Nephron progenitor cell (in vitro differentiated cells): ENCODE data around the gene ZNF653.
"Not testable (repeated sequence)": the region's sequence is repeated elsewhere in the genome, so short reads cannot be mapped to it uniquely, and the experiment has no call there.

Experiments used
- DNase-seq: peaks from one replicate; pipeline ENCODE4 v3.0.0; 2021
- H3K27ac Mint-ChIP-seq: 2 replicates; pipeline ENCODE4 v1.8.0; 2021; ENCODE audit warnings: mild to moderate bottlenecking, moderate library complexity, mixed read lengths
- H3K27me3 Mint-ChIP-seq: 2 replicates; pipeline ENCODE4 v1.8.0; 2021; ENCODE audit warnings: mild to moderate bottlenecking, low read depth, mixed read lengths; ENCODE audit not compliant: poor library complexity
- H3K36me3 Mint-ChIP-seq: 2 replicates; pipeline ENCODE4 v1.8.0; 2021; ENCODE audit warnings: low read depth, mixed read lengths
- H3K4me1 Mint-ChIP-seq: 2 replicates; pipeline ENCODE4 v1.8.0; 2021; ENCODE audit warnings: mixed read lengths
- H3K4me3 Mint-ChIP-seq: 2 replicates; pipeline ENCODE4 v1.8.0; 2021; ENCODE audit warnings: mild to moderate bottlenecking, moderate library complexity, mixed read lengths
- H3K9me3 Mint-ChIP-seq: 2 replicates; pipeline ENCODE4 v1.8.0; 2021; ENCODE audit warnings: mild to moderate bottlenecking, moderate library complexity, mixed read lengths
- TF ChIP-seq, protein P1 (sequence below): fragments of 200-600 bp; sonication (generic); IDR thresholded peaks from 2 replicates; pipeline ENCODE4 v1.5.0; 2021; ENCODE audit warnings: antibody characterized with exemption

The ZNF653 gene

GRCh38 chr19:11444059-11444458, 61.6 kb downstream of the ZNF653 start:
- Mint-ChIP-seq H3K27ac (no peak overlapping the region), H3K9me3 (no peaks in the 10 kb centered on the region), H3K36me3 (peaks cover 28% of the 10 kb centered on the region), H3K4me3 (no peak overlapping the region), H3K27me3 (no peaks in the 10 kb centered on the region), H3K4me1 (peaks cover 14% of the 10 kb centered on the region)
- no peak for DNase-seq
- TF ChIP-seq, protein P1, sequence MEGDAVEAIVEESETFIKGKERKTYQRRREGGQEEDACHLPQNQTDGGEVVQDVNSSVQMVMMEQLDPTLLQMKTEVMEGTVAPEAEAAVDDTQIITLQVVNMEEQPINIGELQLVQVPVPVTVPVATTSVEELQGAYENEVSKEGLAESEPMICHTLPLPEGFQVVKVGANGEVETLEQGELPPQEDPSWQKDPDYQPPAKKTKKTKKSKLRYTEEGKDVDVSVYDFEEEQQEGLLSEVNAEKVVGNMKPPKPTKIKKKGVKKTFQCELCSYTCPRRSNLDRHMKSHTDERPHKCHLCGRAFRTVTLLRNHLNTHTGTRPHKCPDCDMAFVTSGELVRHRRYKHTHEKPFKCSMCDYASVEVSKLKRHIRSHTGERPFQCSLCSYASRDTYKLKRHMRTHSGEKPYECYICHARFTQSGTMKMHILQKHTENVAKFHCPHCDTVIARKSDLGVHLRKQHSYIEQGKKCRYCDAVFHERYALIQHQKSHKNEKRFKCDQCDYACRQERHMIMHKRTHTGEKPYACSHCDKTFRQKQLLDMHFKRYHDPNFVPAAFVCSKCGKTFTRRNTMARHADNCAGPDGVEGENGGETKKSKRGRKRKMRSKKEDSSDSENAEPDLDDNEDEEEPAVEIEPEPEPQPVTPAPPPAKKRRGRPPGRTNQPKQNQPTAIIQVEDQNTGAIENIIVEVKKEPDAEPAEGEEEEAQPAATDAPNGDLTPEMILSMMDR: no peak

- Mint-ChIP-seq H3K4me1 (peaks cover 37% of the 10 kb centered on the region), H3K36me3 (peaks cover 38% of the 10 kb centered on the region), H3K27ac (no peak overlapping the region), H3K27me3 (no peaks in the 10 kb centered on the region), H3K9me3 (no peaks in the 10 kb centered on the region), H3K4me3 (peak overlapping the region; percentile 99)
- no peak for DNase-seq
- TF ChIP-seq, protein P1: no peak
Measured at GRCh38 chr19:11437955-11438354, 67.7 kb downstream of the ZNF653 start.

GRCh38 chr19:11435833-11436313, 69.8 kb downstream of the ZNF653 start:
- peak; percentile 43 for DNase-seq
- TF ChIP-seq, protein P1: no peak
- H3K9me3 Mint-ChIP-seq: no peaks in the 10 kb centered on the region
- H3K27me3 Mint-ChIP-seq: no peaks in the 10 kb centered on the region
- H3K27ac Mint-ChIP-seq: peak overlapping the region; percentile 99
- peaks cover 32% of the 10 kb centered on the region for H3K4me1 Mint-ChIP-seq
- peaks cover 24% of the 10 kb centered on the region for H3K36me3 Mint-ChIP-seq
- peak overlapping the region; percentile 99 for H3K4me3 Mint-ChIP-seq

DNA sequence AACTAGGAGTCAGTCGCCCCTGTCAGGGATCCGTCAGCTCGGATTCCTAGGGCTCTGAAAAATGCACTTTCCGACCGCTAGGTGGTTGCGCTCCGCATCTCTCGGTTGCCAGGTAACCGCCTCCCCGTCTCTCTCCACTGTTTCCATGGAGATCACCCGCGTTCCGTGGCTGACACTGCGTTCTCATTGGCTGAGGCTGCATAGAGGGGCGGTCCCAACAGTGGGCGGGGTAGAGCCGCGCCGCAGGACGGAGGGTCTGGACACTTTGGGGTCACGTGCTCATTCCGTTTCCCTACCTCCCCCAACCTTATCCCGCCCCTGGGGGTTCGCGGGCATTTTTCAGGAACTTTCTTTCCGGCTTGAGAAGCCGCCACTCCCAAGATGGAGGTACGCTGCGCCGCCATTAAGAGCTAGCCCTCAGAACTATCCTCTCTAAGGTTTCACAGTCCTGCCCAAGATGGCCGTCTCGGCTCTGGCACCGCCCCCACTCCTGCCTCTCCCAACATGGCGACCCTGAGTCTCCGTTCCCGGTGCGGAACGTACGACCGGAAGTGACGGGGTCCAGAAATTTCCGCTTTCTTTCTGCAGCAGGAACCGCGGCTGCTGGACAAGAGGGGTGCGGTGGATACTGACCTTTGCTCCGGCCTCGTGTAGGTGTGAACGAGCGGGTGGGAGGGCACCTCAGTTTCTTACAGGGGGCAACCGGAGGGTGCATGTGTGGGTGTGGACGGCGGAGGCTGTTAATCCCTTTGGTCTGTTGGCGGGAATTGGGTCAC, 70.4 kb downstream of the ZNF653 start, which contains the start of the genes ODAD3 and PRKCSH:
ODAD3 (minus strand) TSS at position 65 of the 776 bp plus-strand sequence. CDS start 105 bp downstream, outside the sequence.
PRKCSH (plus strand) TSS at position 579 of the 776 bp plus-strand sequence. CDS start 483 bp downstream, outside the sequence.
- H3K9me3 Mint-ChIP-seq: no peaks in the 10 kb centered on the region
- H3K27ac Mint-ChIP-seq: peak within 1 kb of the TSS; percentile 99
- H3K36me3 Mint-ChIP-seq: peaks cover 18% of the 10 kb centered on the region
- peak; percentile 98 for DNase-seq
- H3K4me1 Mint-ChIP-seq: peaks cover 28% of the 10 kb centered on the region
- H3K4me3 Mint-ChIP-seq: peak within 1 kb of the TSS; percentile 99
- H3K27me3 Mint-ChIP-seq: peaks cover 2% of the 10 kb centered on the region
- TF ChIP-seq, protein P1: peak; percentile 96

- Mint-ChIP-seq H3K27ac (peak overlapping the region; percentile 99), H3K4me3 (peak overlapping the region; percentile 99), H3K9me3 (no peaks in the 10 kb centered on the region)
Measured at GRCh38 chr19:11434703-11435056, 71.0 kb downstream of the ZNF653 start.

DNA sequence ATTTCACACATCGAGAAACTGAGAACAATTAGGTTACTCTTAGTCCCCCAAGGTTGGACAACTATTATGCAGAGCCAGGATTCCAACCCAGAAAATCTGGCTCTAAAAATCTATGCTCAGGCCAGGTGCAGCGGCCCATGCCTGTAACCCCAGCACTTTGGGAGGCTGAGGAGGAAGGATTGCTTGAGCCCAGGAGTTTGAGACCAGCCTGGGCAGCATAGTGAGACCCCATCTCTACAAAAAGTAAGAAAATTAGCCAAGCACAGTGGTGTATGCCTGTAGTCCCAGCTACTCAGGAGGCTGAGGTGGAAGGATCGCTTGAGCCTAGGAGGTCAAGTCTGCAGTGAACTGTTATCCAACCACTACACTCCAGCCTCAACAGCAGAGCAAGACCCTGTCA, 72.1 kb downstream of the ZNF653 start:
- H3K27ac Mint-ChIP-seq, H3K9me3 Mint-ChIP-seq, DNase-seq, H3K4me3 Mint-ChIP-seq, H3K27me3 Mint-ChIP-seq: not testable (repeated sequence)
- Mint-ChIP-seq H3K36me3 (peaks cover 18% of the 10 kb centered on the region), H3K4me1 (peaks cover 28% of the 10 kb centered on the region)

More at GRCh38 chr19:11434703-11435056, 71.0 kb downstream of the ZNF653 start:
- DNase-seq: no peak
- TF ChIP-seq, protein P1: no peak
- H3K36me3 Mint-ChIP-seq: peaks cover 18% of the 10 kb centered on the region
- H3K4me1 Mint-ChIP-seq: peaks cover 28% of the 10 kb centered on the region
- peaks cover 4% of the 10 kb centered on the region for H3K27me3 Mint-ChIP-seq
